Keratinocyte (primary cell): ENCODE results near the gene CATSPER4.

Experiments
- CTCF ChIP-seq, 3 experiments: IDR thresholded peaks in 1 of 3; conservative IDR thresholded peaks in 1 of 3; optimal IDR thresholded peaks in 1 of 3; 2 replicates in 2 of 3; 3 replicates in 1 of 3; pipeline versions ENCODE3 to v1.5.1; 2011; ENCODE audit warnings: low read length in 3 of 3, mild to moderate bottlenecking in 3 of 3, moderate library complexity in 2 of 3, control low read depth in 1 of 3, inconsistent platforms in 1 of 3; ENCODE audit not compliant: insufficient read depth in 2 of 3; ENCODE audit errors: extremely low read depth in 1 of 3
- EZH2 ChIP-seq: IDR thresholded peaks from one replicate; pipeline ENCODE4 v1.6.1; 2012; ENCODE audit warnings: inconsistent platforms, mild to moderate bottlenecking, low read length, moderate library complexity

GRCh38 chr1:26184883-26185282 lies 5.5 kb upstream of the CATSPER4 start:
- no peak for TF ChIP-seq CTCF (optimal IDR thresholded peaks at IDR 0.05 in 1 of 3, IDR thresholded peaks at IDR 0.05 in 1 of 3, conservative IDR thresholded peaks at IDR 0.05 in 1 of 3; ENCODE audit: extremely low read depth in 1 of 3, insufficient read depth in 2 of 3, low read length in 3 of 3)
- no peak for TF ChIP-seq EZH2
